GM19025 (cell line): ENCODE results near the gene PRCD.

Source experiments
- ATAC-seq: cut with Tn5 transposase; IDR thresholded peaks from one replicate; pipeline ENCODE4 v1.9.1; 2021; ENCODE audit warnings: mild to moderate bottlenecking, low read depth, moderate library complexity; ENCODE audit not compliant: unreplicated experiment

Gene PRCD

DNA sequence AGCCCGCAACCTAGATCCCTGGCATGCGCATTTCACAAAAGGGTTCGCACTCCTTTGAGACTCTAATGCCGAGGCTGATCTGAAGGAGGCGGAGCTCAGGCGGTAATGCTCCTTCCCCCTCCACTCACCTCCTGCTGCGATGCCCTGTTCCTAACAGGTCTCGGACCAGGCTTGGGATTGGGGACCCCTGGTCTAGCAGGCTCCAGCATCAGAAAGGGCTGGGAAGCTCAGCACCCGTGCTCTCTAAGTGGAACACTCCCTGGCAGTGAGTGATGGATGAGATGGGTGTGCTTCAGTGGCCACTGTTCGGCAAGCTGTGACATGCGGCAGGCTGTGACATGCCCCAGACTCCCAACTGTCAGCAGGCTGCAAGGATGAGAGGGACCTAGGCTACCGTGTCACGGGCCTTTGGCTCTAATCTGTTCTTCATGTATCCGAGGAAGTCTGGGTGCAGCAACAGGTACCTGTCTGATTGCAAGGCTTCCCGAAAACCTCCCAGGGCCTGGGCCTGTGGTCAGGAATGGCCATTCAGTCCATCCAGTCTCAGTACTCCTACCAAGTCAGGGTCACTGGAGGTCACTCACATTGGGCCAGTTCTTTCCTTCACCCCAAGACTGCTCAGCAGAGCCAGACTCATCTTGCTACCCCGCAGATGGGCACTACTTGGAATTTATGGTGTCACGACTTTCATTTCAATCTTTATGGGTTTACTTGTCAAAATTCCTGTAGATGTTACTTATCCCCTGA, 47.1 kb downstream of the PRCD start:
- ATAC-seq, result no peak

DNA sequence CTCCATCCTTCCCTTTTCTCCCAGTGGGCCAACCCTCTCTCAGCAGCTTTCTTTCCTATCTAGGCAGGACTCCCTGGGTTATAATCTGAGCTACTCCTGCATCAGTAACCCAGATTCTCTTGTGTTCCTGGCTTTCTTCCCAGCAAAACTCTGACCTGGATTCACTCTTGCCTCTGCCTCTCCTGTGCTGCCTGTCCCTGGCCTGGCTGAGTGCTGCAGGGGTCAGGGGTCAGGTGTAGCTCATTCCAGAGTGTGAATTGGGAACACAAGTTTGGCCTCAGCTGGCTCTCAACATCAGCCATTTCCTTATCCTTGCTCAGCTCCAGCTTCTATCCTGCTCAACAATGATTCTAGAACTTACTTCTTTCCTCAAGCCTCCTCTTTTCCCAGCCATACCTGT, 48.3 kb downstream of the PRCD start:
- ATAC-seq, result no peak

DNA sequence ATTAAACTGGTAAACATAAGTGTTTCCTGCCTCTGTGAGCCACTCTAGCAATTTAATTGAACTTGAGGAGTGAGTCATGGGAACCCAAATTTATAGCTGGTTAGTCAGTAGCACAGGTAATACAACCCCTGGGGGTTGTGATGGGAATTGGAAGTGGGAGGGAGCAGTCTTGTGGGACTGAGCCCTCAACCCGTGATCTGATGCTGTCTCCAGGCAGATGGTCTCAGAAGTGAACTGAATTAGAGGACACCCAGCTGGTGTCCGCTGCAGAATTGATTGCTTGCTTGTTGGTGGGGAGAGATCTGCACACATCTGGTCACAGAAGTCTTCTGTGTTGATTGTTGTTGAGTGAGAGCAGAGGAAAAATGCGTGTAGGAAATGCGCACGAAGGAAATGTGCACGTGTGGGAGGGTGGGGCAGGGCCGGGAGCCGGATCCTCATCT, 53.6 kb downstream of the PRCD start:
- no peak for ATAC-seq

DNA sequence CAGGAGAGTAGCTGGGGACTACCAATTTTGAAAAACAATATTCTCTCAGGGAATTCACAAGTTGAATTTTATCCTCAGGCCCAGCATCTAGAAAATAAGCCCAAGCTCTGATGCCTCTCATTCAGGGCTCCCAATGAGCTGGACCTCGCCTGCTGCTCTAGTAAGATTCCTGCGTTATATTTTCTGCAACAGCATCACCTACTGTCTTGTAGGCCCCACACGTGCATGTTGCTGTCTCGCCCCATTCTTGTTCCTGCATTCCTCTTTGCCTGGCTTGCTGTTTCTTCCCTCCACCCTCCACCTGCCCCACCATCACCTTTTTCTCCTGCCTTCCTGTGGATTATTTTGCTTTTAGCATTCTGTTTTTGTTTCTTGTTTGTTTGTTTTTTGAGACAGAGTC, 54.1 kb downstream of the PRCD start:
- ATAC-seq, result no peak

DNA sequence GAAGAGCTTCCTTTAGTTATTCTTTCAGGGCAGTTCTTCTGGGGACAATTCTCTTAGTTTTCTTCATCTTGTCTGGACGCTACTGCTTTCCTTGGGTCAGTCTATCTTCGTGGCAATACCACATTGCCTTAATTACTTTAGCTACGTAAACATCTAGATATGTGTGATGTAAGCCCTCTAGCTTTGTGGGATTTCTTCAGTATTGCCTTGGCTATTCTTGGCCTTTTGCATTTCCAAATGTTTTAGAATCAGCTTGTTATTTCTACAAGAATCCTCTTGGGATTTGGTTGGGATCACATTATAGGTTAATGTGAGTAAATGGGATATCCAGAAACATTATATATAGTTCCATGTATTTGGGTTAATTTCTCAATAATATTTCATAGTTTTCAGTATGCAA, 54.8 kb downstream of the PRCD start:
- ATAC-seq, result no peak
